ENCODE measurements around the gene PTPRD.

The PTPRD gene

DNA sequence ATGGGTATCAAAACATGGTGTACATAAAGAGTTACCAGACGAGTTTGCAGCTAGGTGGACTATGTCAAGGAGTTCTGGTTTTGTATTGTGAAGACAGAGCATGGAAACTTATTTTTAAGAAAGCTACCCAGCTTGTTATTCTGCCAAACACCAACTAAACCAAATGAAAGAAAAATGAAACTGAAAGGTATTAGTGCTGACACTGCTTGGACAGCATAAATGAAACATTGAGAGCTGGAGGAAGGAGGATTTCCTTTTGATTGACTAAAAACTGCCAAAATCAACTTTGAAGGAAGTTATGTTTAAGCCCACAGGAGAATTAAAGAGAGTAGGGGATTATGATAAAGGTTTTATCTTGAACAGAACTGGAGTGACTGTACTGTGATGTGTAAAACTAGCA, 766.2 kb downstream of the PTPRD start:
- H3K27ac ChIP-seq (ENCODE audit: low read depth, low read length): no peak overlapping the region
- no peaks in the 10 kb centered on the region for H3K9me3 ChIP-seq (ENCODE audit: control insufficient read depth in 1 of 2, low read length in 2 of 2)
- H3K4me3 ChIP-seq (ENCODE audit: low read depth in 1 of 2, low read length in 2 of 2): no peak overlapping the region
- H3K27me3 ChIP-seq (ENCODE audit: control insufficient read depth in 1 of 2, insufficient read depth in 2 of 2, low read length in 2 of 2): no peaks in the 10 kb centered on the region
- H3K36me3 ChIP-seq (ENCODE audit: control insufficient read depth in 1 of 2, insufficient read depth in 2 of 2, low read length in 2 of 2): no peaks in the 10 kb centered on the region
- no peaks in the 10 kb centered on the region for H3K4me1 ChIP-seq (ENCODE audit: control insufficient read depth in 1 of 2, insufficient read depth in 2 of 2, low read length in 2 of 2)
- no peak overlapping the region for H3K9ac ChIP-seq (ENCODE audit: low read depth in 1 of 2, low read length in 2 of 2)

DNA sequence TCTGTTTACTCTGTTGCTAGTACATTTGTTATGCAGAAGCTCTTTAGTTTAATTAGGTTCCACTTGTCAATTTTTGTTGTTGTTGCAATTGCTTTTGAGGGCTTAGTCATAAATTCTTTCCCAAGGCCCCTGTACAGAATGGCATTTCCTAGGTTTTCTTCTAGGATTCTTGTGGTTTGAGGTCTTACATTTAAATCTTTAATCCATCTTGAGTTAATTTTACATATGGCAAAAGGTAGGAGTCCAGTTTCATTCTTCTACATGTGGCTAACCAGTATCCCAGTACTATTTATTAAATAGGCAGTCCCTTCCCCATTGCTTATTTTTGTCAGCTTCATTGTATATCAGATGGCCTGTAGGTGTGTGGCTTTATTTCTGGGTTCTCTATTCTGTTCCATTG, 792.4 kb downstream of the PTPRD start:
- no peaks in the 10 kb centered on the region for H3K27me3 ChIP-seq (ENCODE audit: control insufficient read depth in 1 of 2, insufficient read depth in 2 of 2, low read length in 2 of 2)
- H3K9ac ChIP-seq (ENCODE audit: low read depth in 1 of 2, low read length in 2 of 2): no peak overlapping the region
- H3K4me1 ChIP-seq (ENCODE audit: control insufficient read depth in 1 of 2, insufficient read depth in 2 of 2, low read length in 2 of 2): no peaks in the 10 kb centered on the region
- H3K9me3 ChIP-seq (ENCODE audit: control insufficient read depth in 1 of 2, low read length in 2 of 2): no peaks in the 10 kb centered on the region
- no peaks in the 10 kb centered on the region for H3K36me3 ChIP-seq (ENCODE audit: control insufficient read depth in 1 of 2, insufficient read depth in 2 of 2, low read length in 2 of 2)
- no peak overlapping the region for H3K27ac ChIP-seq (ENCODE audit: low read depth, low read length)
- H3K4me3 ChIP-seq (ENCODE audit: low read depth in 1 of 2, low read length in 2 of 2): no peak overlapping the region

DNA sequence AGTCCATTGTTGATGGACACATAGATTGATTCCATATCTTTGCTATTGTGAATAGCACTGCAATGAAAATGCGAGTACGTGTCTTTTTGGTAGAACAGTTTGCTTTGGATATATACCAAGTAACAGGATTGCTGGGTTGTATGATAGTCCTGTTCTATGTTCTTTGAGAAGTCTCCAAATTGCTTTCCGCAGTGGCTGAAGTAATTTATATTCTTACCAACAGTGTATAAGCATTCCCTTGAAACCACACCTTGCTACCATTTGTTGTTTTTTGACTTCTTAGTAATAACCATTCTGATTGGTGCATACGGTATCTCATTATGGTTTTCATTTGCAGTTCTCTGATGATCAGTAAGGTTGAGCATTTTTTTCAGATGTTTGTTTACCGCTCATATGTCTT, 792.9 kb downstream of the PTPRD start:
- H3K36me3 ChIP-seq (ENCODE audit: control insufficient read depth in 1 of 2, insufficient read depth in 2 of 2, low read length in 2 of 2): no peaks in the 10 kb centered on the region
- H3K27me3 ChIP-seq (ENCODE audit: control insufficient read depth in 1 of 2, insufficient read depth in 2 of 2, low read length in 2 of 2): no peaks in the 10 kb centered on the region
- no peak overlapping the region for H3K27ac ChIP-seq (ENCODE audit: low read depth, low read length)
- no peak overlapping the region for H3K9ac ChIP-seq (ENCODE audit: low read depth in 1 of 2, low read length in 2 of 2)
- H3K4me1 ChIP-seq (ENCODE audit: control insufficient read depth in 1 of 2, insufficient read depth in 2 of 2, low read length in 2 of 2): no peaks in the 10 kb centered on the region
- no peaks in the 10 kb centered on the region for H3K9me3 ChIP-seq (ENCODE audit: control insufficient read depth in 1 of 2, low read length in 2 of 2)
- no peak overlapping the region for H3K4me3 ChIP-seq (ENCODE audit: low read depth in 1 of 2, low read length in 2 of 2)

DNA sequence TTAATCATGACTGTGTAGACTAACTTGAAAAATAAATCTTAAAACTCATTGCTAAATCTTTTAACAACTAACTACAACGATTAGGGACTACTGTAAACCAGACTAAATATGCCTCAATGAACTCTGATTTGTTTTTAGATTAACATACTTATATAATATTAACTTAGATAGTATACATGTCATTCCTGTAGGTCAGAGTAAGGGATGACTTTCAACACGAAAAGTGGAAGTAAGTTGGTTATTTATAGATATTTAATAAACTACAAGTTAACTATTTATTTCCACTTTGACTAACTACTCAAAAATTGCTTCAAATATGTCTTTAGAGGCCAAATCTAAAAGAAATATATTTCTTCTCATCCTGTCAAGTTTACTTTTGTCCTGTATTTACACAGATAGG, 795.6 kb downstream of the PTPRD start:
- Histone ChIP-seq H3K9ac (ENCODE audit: low read depth in 1 of 2, low read length in 2 of 2) (no peak overlapping the region), H3K27me3 (ENCODE audit: control insufficient read depth in 1 of 2, insufficient read depth in 2 of 2, low read length in 2 of 2) (no peaks in the 10 kb centered on the region), H3K4me1 (ENCODE audit: control insufficient read depth in 1 of 2, insufficient read depth in 2 of 2, low read length in 2 of 2) (no peaks in the 10 kb centered on the region), H3K36me3 (ENCODE audit: control insufficient read depth in 1 of 2, insufficient read depth in 2 of 2, low read length in 2 of 2) (no peaks in the 10 kb centered on the region), H3K9me3 (ENCODE audit: control insufficient read depth in 1 of 2, low read length in 2 of 2) (no peaks in the 10 kb centered on the region), H3K27ac (ENCODE audit: low read depth, low read length) (no peak overlapping the region), H3K4me3 (ENCODE audit: low read depth in 1 of 2, low read length in 2 of 2) (no peak overlapping the region)

DNA sequence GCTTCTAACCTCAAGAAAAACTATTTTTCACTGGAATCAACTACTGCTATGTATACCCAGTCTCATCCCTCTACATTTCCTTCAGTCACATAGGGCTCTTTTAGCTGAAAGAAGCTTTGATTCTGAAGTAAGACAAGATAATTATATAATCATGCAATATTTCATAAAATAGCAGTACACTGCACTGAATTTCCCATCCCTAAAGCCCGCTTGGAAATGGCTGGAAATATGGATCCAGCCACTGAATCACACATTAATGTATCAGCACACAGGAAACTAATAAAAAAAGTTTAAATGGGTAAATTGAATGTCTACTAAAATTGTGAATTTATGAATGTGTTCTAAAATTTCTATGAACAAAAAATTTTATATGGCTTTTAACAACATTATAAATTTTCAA, 808.7 kb downstream of the PTPRD start:
- Histone ChIP-seq H3K4me3 (ENCODE audit: low read depth in 1 of 2, low read length in 2 of 2) (no peak overlapping the region), H3K27ac (ENCODE audit: low read depth, low read length) (no peak overlapping the region), H3K9ac (ENCODE audit: low read depth in 1 of 2, low read length in 2 of 2) (no peak overlapping the region), H3K27me3 (ENCODE audit: control insufficient read depth in 1 of 2, insufficient read depth in 2 of 2, low read length in 2 of 2) (no peaks in the 10 kb centered on the region), H3K36me3 (ENCODE audit: control insufficient read depth in 1 of 2, insufficient read depth in 2 of 2, low read length in 2 of 2) (no peaks in the 10 kb centered on the region), H3K4me1 (ENCODE audit: control insufficient read depth in 1 of 2, insufficient read depth in 2 of 2, low read length in 2 of 2) (no peaks in the 10 kb centered on the region), H3K9me3 (ENCODE audit: control insufficient read depth in 1 of 2, low read length in 2 of 2) (no peaks in the 10 kb centered on the region)

DNA sequence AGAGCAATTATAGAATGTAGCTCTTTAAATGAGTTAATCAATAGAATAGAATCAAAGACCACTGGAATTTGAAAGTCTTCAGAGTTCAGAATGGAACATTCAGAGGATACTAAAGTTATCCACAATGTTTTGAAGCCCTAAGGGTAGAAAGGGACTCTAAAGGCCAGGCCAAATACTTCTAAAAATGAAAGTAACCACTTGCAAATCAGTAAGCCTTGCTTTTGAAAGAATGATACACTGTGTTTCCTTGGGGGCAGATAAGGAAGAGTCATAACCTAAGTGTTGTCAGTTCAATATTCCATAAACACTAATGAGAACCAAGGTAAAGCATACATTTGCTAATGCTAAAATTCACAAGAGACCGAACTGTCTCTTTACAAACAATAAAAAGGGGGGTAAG, 813.5 kb downstream of the PTPRD start:
- no peaks in the 10 kb centered on the region for H3K4me1 ChIP-seq (ENCODE audit: control insufficient read depth in 1 of 2, insufficient read depth in 2 of 2, low read length in 2 of 2)
- H3K9ac ChIP-seq (ENCODE audit: low read depth in 1 of 2, low read length in 2 of 2): no peak overlapping the region
- H3K4me3 ChIP-seq (ENCODE audit: low read depth in 1 of 2, low read length in 2 of 2): no peak overlapping the region
- H3K9me3 ChIP-seq (ENCODE audit: control insufficient read depth in 1 of 2, low read length in 2 of 2): no peaks in the 10 kb centered on the region
- no peaks in the 10 kb centered on the region for H3K36me3 ChIP-seq (ENCODE audit: control insufficient read depth in 1 of 2, insufficient read depth in 2 of 2, low read length in 2 of 2)
- H3K27ac ChIP-seq (ENCODE audit: low read depth, low read length): no peak overlapping the region
- no peaks in the 10 kb centered on the region for H3K27me3 ChIP-seq (ENCODE audit: control insufficient read depth in 1 of 2, insufficient read depth in 2 of 2, low read length in 2 of 2)

DNA sequence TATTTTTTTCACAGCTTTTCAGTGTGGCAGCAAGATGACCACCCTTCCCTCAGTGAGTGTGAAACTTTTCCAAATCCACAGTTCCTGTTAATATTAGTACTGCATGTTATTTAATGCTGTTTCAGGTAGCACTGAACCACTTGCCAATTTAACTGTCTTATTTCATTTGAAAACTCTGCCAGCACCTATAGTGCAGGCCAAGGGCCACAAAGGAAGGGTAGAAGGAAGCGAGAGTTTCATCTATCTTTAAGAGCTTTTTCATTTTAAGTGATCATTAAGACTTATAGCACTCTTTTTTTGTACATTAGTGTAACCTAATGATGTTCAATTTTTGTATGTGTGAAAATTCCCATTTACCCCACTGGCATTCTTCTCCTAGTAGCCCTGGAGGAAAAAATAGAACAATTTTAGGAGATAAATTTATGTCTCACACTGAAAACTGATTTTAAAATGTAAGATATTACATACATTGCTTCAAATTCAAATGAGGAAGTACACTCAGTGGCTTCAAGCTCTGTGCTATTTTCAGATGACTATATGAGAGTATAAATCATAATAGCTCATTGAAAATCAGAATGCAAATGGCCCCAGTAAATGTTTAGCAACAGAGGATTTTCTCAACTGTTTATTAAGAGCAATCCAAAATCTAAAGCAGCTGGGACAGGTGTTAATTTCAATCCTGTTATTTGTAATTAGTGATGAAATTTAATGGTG, 820.5 kb downstream of the PTPRD start:
- no peaks in the 10 kb centered on the region for H3K9me3 ChIP-seq (ENCODE audit: control insufficient read depth in 1 of 2, low read length in 2 of 2)

DNA sequence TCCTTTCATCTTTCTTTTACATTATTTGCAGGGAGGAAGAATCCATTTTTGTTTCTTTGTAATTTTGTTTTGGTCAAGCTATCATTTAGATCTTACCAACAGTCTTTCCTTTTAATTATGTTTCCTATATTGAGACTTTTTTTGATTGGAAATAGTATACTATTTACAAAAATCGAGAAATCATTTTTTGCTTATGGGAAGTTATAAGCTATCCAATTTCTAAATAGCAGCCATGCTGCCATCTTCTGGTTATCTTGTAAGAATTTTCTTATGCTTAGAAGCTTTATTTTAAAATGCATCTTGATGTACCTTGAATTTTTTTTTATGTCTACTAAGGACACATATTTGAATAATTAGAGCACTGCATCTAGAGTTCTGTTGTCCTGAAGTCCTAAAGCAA, 821.2 kb downstream of the PTPRD start:
- Histone ChIP-seq H3K4me3 (ENCODE audit: low read depth in 1 of 2, low read length in 2 of 2) (no peak overlapping the region), H3K36me3 (ENCODE audit: control insufficient read depth in 1 of 2, insufficient read depth in 2 of 2, low read length in 2 of 2) (no peaks in the 10 kb centered on the region), H3K4me1 (ENCODE audit: control insufficient read depth in 1 of 2, insufficient read depth in 2 of 2, low read length in 2 of 2) (no peaks in the 10 kb centered on the region), H3K9ac (ENCODE audit: low read depth in 1 of 2, low read length in 2 of 2) (no peak overlapping the region), H3K27me3 (ENCODE audit: control insufficient read depth in 1 of 2, insufficient read depth in 2 of 2, low read length in 2 of 2) (no peaks in the 10 kb centered on the region), H3K9me3 (ENCODE audit: control insufficient read depth in 1 of 2, low read length in 2 of 2) (no peaks in the 10 kb centered on the region), H3K27ac (ENCODE audit: low read depth, low read length) (no peak overlapping the region)

More for the DNA sequence above, 820.5 kb downstream of the PTPRD start:
- Histone ChIP-seq H3K36me3 (ENCODE audit: control insufficient read depth in 1 of 2, insufficient read depth in 2 of 2, low read length in 2 of 2) (no peaks in the 10 kb centered on the region), H3K27ac (ENCODE audit: low read depth, low read length) (no peak overlapping the region), H3K4me3 (ENCODE audit: low read depth in 1 of 2, low read length in 2 of 2) (no peak overlapping the region), H3K9ac (ENCODE audit: low read depth in 1 of 2, low read length in 2 of 2) (no peak overlapping the region), H3K27me3 (ENCODE audit: control insufficient read depth in 1 of 2, insufficient read depth in 2 of 2, low read length in 2 of 2) (no peaks in the 10 kb centered on the region), H3K4me1 (ENCODE audit: control insufficient read depth in 1 of 2, insufficient read depth in 2 of 2, low read length in 2 of 2) (no peaks in the 10 kb centered on the region)

DNA sequence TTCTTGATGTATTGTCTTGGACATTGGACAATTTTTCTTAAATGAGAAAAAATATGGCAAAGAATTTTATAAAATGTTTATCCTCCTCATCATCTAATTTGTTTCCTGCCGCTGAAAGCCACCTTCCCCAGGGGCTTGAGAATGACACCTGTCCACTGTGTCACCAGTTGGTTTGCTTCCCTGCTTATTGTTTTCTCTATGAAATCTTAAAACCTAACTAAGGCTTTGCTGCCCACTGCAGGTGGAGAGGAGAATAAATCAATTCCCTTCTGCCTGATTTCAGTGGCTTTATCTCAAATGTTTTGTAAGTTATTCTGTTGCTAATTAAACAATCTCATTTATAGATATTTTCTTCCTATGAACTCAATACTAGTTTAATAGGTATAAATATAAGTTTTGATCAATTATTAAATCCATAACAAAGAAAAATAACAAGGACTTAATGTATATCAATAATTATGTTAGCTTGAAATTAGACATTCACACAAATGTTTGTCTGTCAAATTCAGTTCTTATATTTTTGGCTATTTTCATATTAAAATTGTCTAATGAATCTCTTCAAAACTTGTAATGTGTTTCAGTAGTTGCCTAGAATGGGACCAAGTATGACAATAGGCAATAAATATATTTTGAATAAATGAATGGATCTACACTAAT, 822.5 kb downstream of the PTPRD start:
- no peaks in the 10 kb centered on the region for H3K9me3 ChIP-seq (ENCODE audit: control insufficient read depth in 1 of 2, low read length in 2 of 2)
- no peaks in the 10 kb centered on the region for H3K27me3 ChIP-seq (ENCODE audit: control insufficient read depth in 1 of 2, insufficient read depth in 2 of 2, low read length in 2 of 2)
- H3K9ac ChIP-seq (ENCODE audit: low read depth in 1 of 2, low read length in 2 of 2): no peak overlapping the region
- H3K27ac ChIP-seq (ENCODE audit: low read depth, low read length): no peak overlapping the region
- H3K4me1 ChIP-seq (ENCODE audit: control insufficient read depth in 1 of 2, insufficient read depth in 2 of 2, low read length in 2 of 2): no peaks in the 10 kb centered on the region
- no peaks in the 10 kb centered on the region for H3K36me3 ChIP-seq (ENCODE audit: control insufficient read depth in 1 of 2, insufficient read depth in 2 of 2, low read length in 2 of 2)
- no peak overlapping the region for H3K4me3 ChIP-seq (ENCODE audit: low read depth in 1 of 2, low read length in 2 of 2)

DNA sequence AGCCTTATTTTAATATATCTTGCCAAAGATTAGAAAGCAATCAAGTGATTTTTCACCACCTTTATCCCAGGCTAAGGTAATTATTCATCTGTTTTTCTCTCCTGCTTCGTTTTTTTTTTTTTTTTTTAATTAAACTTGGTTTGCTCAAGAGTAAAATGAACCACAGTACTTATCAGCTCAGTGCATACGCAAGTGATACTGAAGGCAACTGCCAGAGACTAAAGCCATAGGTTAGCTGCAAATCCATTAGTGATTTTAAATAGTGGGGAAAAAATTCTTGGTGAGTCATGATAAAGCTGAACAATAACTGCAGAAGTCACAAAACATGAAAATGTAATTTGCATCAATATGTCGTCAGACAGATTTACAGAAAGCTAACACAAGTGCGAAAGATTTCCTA, 829.1 kb downstream of the PTPRD start:
- no peak overlapping the region for H3K27ac ChIP-seq (ENCODE audit: low read depth, low read length)
- H3K36me3 ChIP-seq (ENCODE audit: control insufficient read depth in 1 of 2, insufficient read depth in 2 of 2, low read length in 2 of 2): no peaks in the 10 kb centered on the region
- H3K4me3 ChIP-seq (ENCODE audit: low read depth in 1 of 2, low read length in 2 of 2): no peak overlapping the region
- no peak overlapping the region for H3K9ac ChIP-seq (ENCODE audit: low read depth in 1 of 2, low read length in 2 of 2)
- H3K4me1 ChIP-seq (ENCODE audit: control insufficient read depth in 1 of 2, insufficient read depth in 2 of 2, low read length in 2 of 2): no peaks in the 10 kb centered on the region
- H3K27me3 ChIP-seq (ENCODE audit: control insufficient read depth in 1 of 2, insufficient read depth in 2 of 2, low read length in 2 of 2): no peaks in the 10 kb centered on the region
- H3K9me3 ChIP-seq (ENCODE audit: control insufficient read depth in 1 of 2, low read length in 2 of 2): no peaks in the 10 kb centered on the region
